Stomach (tissue), 4 donors: ENCODE data around the gene RAB4B.

Experiments
- POLR2A ChIP-seq, 4 donors: fragments of 450-650 bp; IDR thresholded peaks; one replicate each; pipeline ENCODE4 v1.6.1; 2016; ENCODE audit warnings: antibody characterized with exemption in 4 of 4, control low read depth in 2 of 4, mild to moderate bottlenecking in 1 of 4, moderate library complexity in 1 of 4
- TF ChIP-seq, protein P1 (sequence below), 7 experiments: fragments of 450-650 bp in 4 of 7; fragments of 200-600 bp in 3 of 7; sonication (generic) in 3 of 7; IDR thresholded peaks; one replicate each; pipeline ENCODE4 v1.5.1; 2016 to 2019; ENCODE audit warnings: antibody characterized with exemption in 7 of 7, control low read depth in 2 of 7, mild to moderate bottlenecking in 1 of 7

DNA sequence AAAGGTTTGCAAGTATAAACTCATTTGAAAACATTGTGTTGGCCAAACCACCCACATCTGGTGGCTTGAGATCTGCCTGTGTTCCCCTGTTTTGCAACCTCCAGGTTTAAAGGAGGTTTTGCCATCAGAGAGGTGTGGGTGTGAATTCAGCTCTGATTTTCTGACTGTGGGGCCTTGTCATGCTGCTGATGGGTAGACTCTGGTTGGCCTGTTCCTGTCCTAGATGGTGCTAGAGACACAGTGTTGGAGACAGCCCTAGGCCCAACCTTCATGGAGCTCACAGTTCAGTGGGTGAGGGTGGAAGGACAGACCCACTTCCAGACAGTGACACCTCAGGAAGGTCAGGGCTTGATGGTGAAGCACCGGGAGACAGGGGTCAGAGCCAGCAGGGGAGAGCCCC lies 7.5 kb downstream of the RAB4B start:
- TF ChIP-seq POLR2A (IDR thresholded peaks at IDR 0.05), result no peak
- TF ChIP-seq, protein P1, sequence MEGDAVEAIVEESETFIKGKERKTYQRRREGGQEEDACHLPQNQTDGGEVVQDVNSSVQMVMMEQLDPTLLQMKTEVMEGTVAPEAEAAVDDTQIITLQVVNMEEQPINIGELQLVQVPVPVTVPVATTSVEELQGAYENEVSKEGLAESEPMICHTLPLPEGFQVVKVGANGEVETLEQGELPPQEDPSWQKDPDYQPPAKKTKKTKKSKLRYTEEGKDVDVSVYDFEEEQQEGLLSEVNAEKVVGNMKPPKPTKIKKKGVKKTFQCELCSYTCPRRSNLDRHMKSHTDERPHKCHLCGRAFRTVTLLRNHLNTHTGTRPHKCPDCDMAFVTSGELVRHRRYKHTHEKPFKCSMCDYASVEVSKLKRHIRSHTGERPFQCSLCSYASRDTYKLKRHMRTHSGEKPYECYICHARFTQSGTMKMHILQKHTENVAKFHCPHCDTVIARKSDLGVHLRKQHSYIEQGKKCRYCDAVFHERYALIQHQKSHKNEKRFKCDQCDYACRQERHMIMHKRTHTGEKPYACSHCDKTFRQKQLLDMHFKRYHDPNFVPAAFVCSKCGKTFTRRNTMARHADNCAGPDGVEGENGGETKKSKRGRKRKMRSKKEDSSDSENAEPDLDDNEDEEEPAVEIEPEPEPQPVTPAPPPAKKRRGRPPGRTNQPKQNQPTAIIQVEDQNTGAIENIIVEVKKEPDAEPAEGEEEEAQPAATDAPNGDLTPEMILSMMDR (IDR thresholded peaks at IDR 0.05), result no peak
